AG09309 (cell line): ENCODE measurements around the gene DISC1.
"Not testable (repeated sequence)": the region's sequence is repeated elsewhere in the genome, so short reads cannot be mapped to it uniquely, and the experiment has no call there.

Source experiments
- DNase-seq: peaks from one replicate; pipeline ENCODE4 v3.0.0-alpha.2; 2010; ENCODE audit warnings: low read depth
- H3K4me3 ChIP-seq: 2 replicates; pipeline ENCODE4 v1.5.1; 2011; ENCODE audit warnings: mild to moderate bottlenecking, low read depth, low read length, moderate library complexity; ENCODE audit not compliant: control insufficient read depth
- CTCF ChIP-seq: IDR thresholded peaks from 2 replicates; pipeline ENCODE4 v1.5.1; 2011; ENCODE audit warnings: mild to moderate bottlenecking, low read depth, low read length, inconsistent platforms; ENCODE audit not compliant: insufficient read depth, control insufficient read depth; ENCODE audit errors: missing control alignments

Gene DISC1

GRCh38 chr1:231969076-231969475 is 342.5 kb downstream of the DISC1 start:
- no peak for TF ChIP-seq CTCF
- DNase-seq: no peak
- H3K4me3 ChIP-seq: no peak overlapping the region

- not testable (repeated sequence) for H3K4me3 ChIP-seq, DNase-seq
Observed at GRCh38 chr1:231969761-231970160, 343.2 kb downstream of the DISC1 start.

GRCh38 chr1:231970684-231971083 is 344.1 kb downstream of the DISC1 start:
- no peak for TF ChIP-seq CTCF
- no peak overlapping the region for H3K4me3 ChIP-seq
- no peak for DNase-seq

GRCh38 chr1:231971397-231972110 is 345.0 kb downstream of the DISC1 start:
- H3K4me3 ChIP-seq: no peak overlapping the region
- peak; percentile 23 for DNase-seq
- TF ChIP-seq CTCF: no peak

GRCh38 chr1:231972111-231972445 is 345.5 kb downstream of the DISC1 start:
- TF ChIP-seq CTCF: no peak
- H3K4me3 ChIP-seq: no peak overlapping the region
- no peak for DNase-seq

GRCh38 chr1:231973830-231974229 is 347.2 kb downstream of the DISC1 start:
- H3K4me3 ChIP-seq: no peak overlapping the region
- DNase-seq: no peak
- TF ChIP-seq CTCF: no peak

- DNase-seq: no peak
- TF ChIP-seq CTCF: no peak
- H3K4me3 ChIP-seq: no peak overlapping the region
Observed at GRCh38 chr1:231976231-231976630, 349.6 kb downstream of the DISC1 start.
